C4-2B (cell line): ENCODE measurements around the gene SPON2.
A peak's percentile ranks its signal among the peaks of the same experiment; 100 is the strongest.

Experiments
- H3K27ac ChIP-seq: fragments of 450-650 bp; 2 replicates; pipeline ENCODE4 v1.5.1; 2017
- CTCF ChIP-seq: fragments of 450-650 bp; conservative IDR thresholded peaks from 2 replicates; pipeline ENCODE4 v1.5.1; 2017; ENCODE audit warnings: mild to moderate bottlenecking
- ZFX ChIP-seq: fragments of 450-650 bp; IDR thresholded peaks from 2 replicates; pipeline ENCODE4 v1.6.1; 2017

Gene SPON2

GRCh38 chr4:1172228-1172851, at the start of gene SPON2:
SPON2 (minus strand) TSS chr4:1172583.
- H3K27ac ChIP-seq: peak within 1 kb of the TSS; percentile 86
- TF ChIP-seq CTCF: no peak
- TF ChIP-seq ZFX: peak; percentile 45

- TF ChIP-seq ZFX (no peak), CTCF (no peak)
- peak overlapping the region; percentile 7; the same call in 1 of the 2 replicates for H3K27ac ChIP-seq
These were observed 48.9 kb upstream of the SPON2 start for GRCh38 chr4:1221155-1221870.

GRCh38 chr4:1220566-1220965, 48.2 kb upstream of the SPON2 start:
- no peak overlapping the region for H3K27ac ChIP-seq
- TF ChIP-seq CTCF: no peak
- no peak for TF ChIP-seq ZFX

- no peak overlapping the region for H3K27ac ChIP-seq
- TF ChIP-seq ZFX (no peak), CTCF (no peak)
These were observed 47.2 kb upstream of the SPON2 start for GRCh38 chr4:1219566-1219950.

GRCh38 chr4:1218634-1219565, 46.5 kb upstream of the SPON2 start:
- H3K27ac ChIP-seq: no peak overlapping the region
- no peak for TF ChIP-seq ZFX
- no peak for TF ChIP-seq CTCF

GRCh38 chr4:1217366-1217765, 45.0 kb upstream of the SPON2 start:
- H3K27ac ChIP-seq: no peak overlapping the region
- TF ChIP-seq CTCF: no peak
- no peak for TF ChIP-seq ZFX
